Endothelial cell of umbilical vein (primary cell): ENCODE results near the gene NR1I3. TPM values are rescaled to one million over a fixed set of nuclear protein-coding genes. Genes with fewer than 3 reads are reported as not detected.

Source experiments
- BruUV-seq: library from RNA; stranded (reverse); fragments of 400-500 nt; replicated peaks from 2 replicates; lab custom pipeline; 2021; lab: Mats Ljungman, UMichigan
- CTCF ChIA-PET: fragments of 300-600, 350-600 bp; sonication (Branson Sonifier 250); formaldehyde crosslinking; loops from one replicate; lab custom pipeline; 2021; ENCODE audit warnings: antibody characterized with exemption, inconsistent platforms; lab: Charles Lee
- POLR2A ChIA-PET: fragments of 300-600, 350-600 bp; sonication (Branson Sonifier 250); formaldehyde crosslinking; loops from one replicate; lab custom pipeline; 2021; ENCODE audit warnings: antibody characterized with exemption, inconsistent platforms; lab: Charles Lee
- DNase-seq: peaks from one replicate; pipeline ENCODE4 v3.0.0-alpha.2; 2011; ENCODE audit warnings: low read depth, low spot score
- FAIRE-seq: peaks from 2 replicates; lab custom pipeline; 2011; peaks lifted over from hg19 to GRCh38; lab: Jason Lieb, UNC
- H2AFZ ChIP-seq: 2 replicates; pipeline ENCODE4 v1.6.0; 2012; ENCODE audit warnings: low read depth, low read length, control low read depth, inconsistent platforms
- H3K27ac ChIP-seq: 2 replicates; pipeline ENCODE4 v1.5.1; 2011; ENCODE audit warnings: low read depth, mild to moderate bottlenecking, control low read depth, low read length, moderate library complexity; ENCODE audit not compliant: insufficient read depth
- H3K27me3 ChIP-seq, 2 experiments: 2 replicates each; pipeline versions ENCODE4 v1.6.0 to v1.6.1; 2011; ENCODE audit warnings: low read length in 2 of 2, mixed read lengths in 1 of 2; ENCODE audit not compliant: control insufficient read depth in 2 of 2, insufficient read depth in 2 of 2
- H3K36me3 ChIP-seq, 2 experiments: 2 replicates in 1 of 2; 3 replicates in 1 of 2; pipeline ENCODE4 v1.5.1; 2011; ENCODE audit warnings: low read length in 2 of 2, mild to moderate bottlenecking in 1 of 2, moderate library complexity in 1 of 2; ENCODE audit not compliant: control insufficient read depth in 2 of 2, insufficient read depth in 2 of 2; ENCODE audit errors: extremely low read depth in 1 of 2
- H3K4me1 ChIP-seq: 3 replicates; pipeline ENCODE4 v1.5.1; 2011; ENCODE audit warnings: mild to moderate bottlenecking, low read length; ENCODE audit not compliant: control insufficient read depth, insufficient read depth; ENCODE audit errors: extremely low read depth
- H3K4me2 ChIP-seq: 2 replicates; pipeline ENCODE4 v1.6.1; 2011; ENCODE audit warnings: low read length, control low read depth, mixed read lengths; ENCODE audit not compliant: insufficient read depth
- H3K4me3 ChIP-seq, 3 experiments: fragments of 200-600 bp in 1 of 3; sonication (generic), shearing (Covaris generic) in 1 of 3; replicated peaks in 1 of 3; 2 replicates each; pipeline ENCODE4 v1.5.1; 2011 to 2016; ENCODE audit warnings: control low read depth in 3 of 3, low read length in 3 of 3, mild to moderate bottlenecking in 2 of 3, inconsistent platforms in 1 of 3, low read depth in 1 of 3, moderate library complexity in 1 of 3; ENCODE audit not compliant: insufficient read depth in 1 of 3
- H3K79me2 ChIP-seq: 2 replicates; pipeline ENCODE4 v1.6.0; 2012; ENCODE audit warnings: low read length, inconsistent platforms; ENCODE audit not compliant: control insufficient read depth, insufficient read depth
- H3K9ac ChIP-seq: replicated peaks from 2 replicates; pipeline ENCODE3; 2011; ENCODE audit warnings: low read length, control low read depth; ENCODE audit not compliant: insufficient read depth; ENCODE audit errors: extremely low read depth
- H3K9me1 ChIP-seq: replicated peaks from 3 replicates; pipeline ENCODE4 v1.6.0; 2011; ENCODE audit warnings: mild to moderate bottlenecking, low read length; ENCODE audit not compliant: control insufficient read depth, insufficient read depth; ENCODE audit errors: extremely low read depth
- H3K9me3 ChIP-seq: replicated peaks from 2 replicates; pipeline ENCODE4 v1.5.1; 2012; ENCODE audit warnings: low read length, inconsistent platforms; ENCODE audit not compliant: control insufficient read depth, insufficient read depth
- H4K20me1 ChIP-seq: replicated peaks from 2 replicates; pipeline ENCODE3; 2011; ENCODE audit warnings: mild to moderate bottlenecking, low read length; ENCODE audit not compliant: control insufficient read depth, insufficient read depth; ENCODE audit errors: extremely low read depth
- CTCF ChIP-seq, 2 donors: IDR thresholded peaks; 1 replicate in 1 of 2; 2 replicates in 1 of 2; pipeline ENCODE4 v1.5.1; 2011; ENCODE audit warnings: low read length in 2 of 2, mild to moderate bottlenecking in 2 of 2, moderate library complexity in 2 of 2, control low read depth in 1 of 2, inconsistent platforms in 1 of 2, low read depth in 1 of 2; ENCODE audit not compliant: insufficient read depth in 1 of 2; ENCODE audit errors: extremely low read depth in 1 of 2
- EZH2 ChIP-seq: IDR thresholded peaks from 2 replicates; pipeline ENCODE4 v1.6.1; 2012; ENCODE audit warnings: borderline replicate concordance, low read depth, mild to moderate bottlenecking, moderate library complexity, low read length, inconsistent platforms; ENCODE audit not compliant: severe bottlenecking
- FOS ChIP-seq: IDR thresholded peaks from 2 replicates; pipeline ENCODE4 v1.6.1; 2011; ENCODE audit warnings: mild to moderate bottlenecking, low read length, moderate library complexity, borderline replicate concordance; ENCODE audit not compliant: insufficient read depth
- GATA2 ChIP-seq: IDR thresholded peaks from 2 replicates; pipeline ENCODE4 v1.7.0; 2011; ENCODE audit warnings: low read depth, mild to moderate bottlenecking, moderate library complexity, mixed read lengths, low read length; ENCODE audit not compliant: insufficient read length, insufficient read depth
- JUN ChIP-seq: IDR thresholded peaks from 2 replicates; pipeline ENCODE4 v1.6.1; 2011; ENCODE audit warnings: borderline replicate concordance, low read depth; ENCODE audit not compliant: insufficient read length, insufficient read depth
- MYC ChIP-seq: IDR thresholded peaks from one replicate; pipeline ENCODE4 v1.6.1; 2011; ENCODE audit warnings: mild to moderate bottlenecking, low read depth, low read length
- POLR2A ChIP-seq: IDR thresholded peaks from 2 replicates; pipeline ENCODE4 v1.6.1; 2012; ENCODE audit warnings: low read depth, mild to moderate bottlenecking, control low read depth, low read length
- POLR2AphosphoS5 ChIP-seq: IDR thresholded peaks from 2 replicates; pipeline ENCODE4 v1.6.1; 2012; ENCODE audit warnings: low read depth, mild to moderate bottlenecking, control low read depth, low read length, moderate library complexity; ENCODE audit not compliant: insufficient read depth
- dilution Hi-C: fragments of 300-500 bp; cut with MboI; formaldehyde crosslinking; loops from one replicate; pipeline ENCODE4 v1.15.0; 2019; ENCODE audit warnings: low sequenced_read_pairs; ENCODE audit not compliant: extremely low pct_ligation_motif_present
- intact Hi-C: fragments of 100-400 bp; cut with micrococcal nuclease; formaldehyde crosslinking; loops from one replicate; pipeline ENCODE4 v1.10.0; 2022
- polyA plus RNA-seq, 4 experiments: library from polyadenylated mRNA; depleted of rRNA in 3 of 4; stranded (reverse) in 3 of 4; unstranded in 1 of 4; fragments of >200 nt; gene quantifications; 2 replicates each; pipeline versions ENCODE4 v1.2.1 to v1.2.3, GENCODE V29; 2011 to 2012; ENCODE audit warnings: missing spikeins in 1 of 4
- total RNA-seq: library from RNA; stranded (reverse); gene quantifications from 2 replicates; pipeline ENCODE4 v1.2.3, GENCODE V29; 2021
- TF ChIP-seq, protein P1 (sequence below): IDR thresholded peaks from 2 replicates; pipeline ENCODE4 v1.6.1; 2011; ENCODE audit not compliant: insufficient read depth, insufficient read length

NR1I3 gene
- total and polyA plus RNA-seq, 2 donors (not counting 3 experiments of a cell fraction or from before 2014, with no cell fraction given), result not detected

DNA sequence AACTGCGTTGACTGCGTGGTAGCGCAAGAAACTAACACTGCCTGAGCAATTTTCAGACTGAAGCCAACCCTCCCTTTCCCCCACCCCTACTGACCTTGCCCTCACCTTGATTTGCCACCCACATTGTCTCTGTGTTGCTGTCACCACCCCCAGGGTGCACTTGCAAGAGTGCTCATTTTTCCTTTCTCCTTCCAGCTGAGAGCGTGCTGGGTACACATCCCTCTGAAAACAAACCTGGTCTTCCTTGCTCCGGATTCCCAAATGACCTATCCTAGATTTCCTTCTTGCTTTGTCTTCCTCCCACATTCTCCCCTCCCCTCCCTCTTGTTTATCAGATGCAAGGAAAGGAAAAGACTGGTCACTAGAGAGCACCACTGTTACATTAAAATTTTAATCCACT lies 47.5 kb upstream of the NR1I3 start:
- no peak overlapping the region for H3K9ac ChIP-seq
- H3K4me1 ChIP-seq, result no peaks in the 10 kb centered on the region
- H3K4me3 ChIP-seq, result no peak overlapping the region
- no peaks in the 10 kb centered on the region for H4K20me1 ChIP-seq
- no peaks in the 10 kb centered on the region for H3K36me3 ChIP-seq
- H3K9me3 ChIP-seq, result no peaks in the 10 kb centered on the region
- BruUV-seq, result no TSS peak
- no peak for TF ChIP-seq FOS
- no peak for TF ChIP-seq CTCF (IDR thresholded peaks at IDR 0.05; ENCODE audit: extremely low read depth in 1 of 2, insufficient read depth in 1 of 2, low read depth in 1 of 2, low read length in 2 of 2)
- TF ChIP-seq, protein P1, sequence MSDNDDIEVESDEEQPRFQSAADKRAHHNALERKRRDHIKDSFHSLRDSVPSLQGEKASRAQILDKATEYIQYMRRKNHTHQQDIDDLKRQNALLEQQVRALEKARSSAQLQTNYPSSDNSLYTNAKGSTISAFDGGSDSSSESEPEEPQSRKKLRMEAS, result no peak
- TF ChIP-seq POLR2AphosphoS5, result no peak
- TF ChIP-seq MYC, result no peak
- no peak for TF ChIP-seq EZH2
- TF ChIP-seq POLR2A, result no peak
- no peak for TF ChIP-seq JUN
- no peak for TF ChIP-seq GATA2
- H3K27ac ChIP-seq, result no peak overlapping the region
- intact Hi-C loops (no loop called here), dilution Hi-C loops (no loop called here)
- no peaks in the 10 kb centered on the region for H3K9me1 ChIP-seq
- H3K79me2 ChIP-seq, result no peaks in the 10 kb centered on the region
- FAIRE-seq (no peak), DNase-seq (no peak)
- H3K4me2 ChIP-seq, result no peak overlapping the region
- POLR2A ChIA-PET, result no interaction called here
- no peak overlapping the region for H2AFZ ChIP-seq
- peaks cover 26 to 36% of the 10 kb centered on the region in 2 experiments for H3K27me3 ChIP-seq
- CTCF ChIA-PET, result interaction anchor here (0.7 to 1.2 kb wide), 3 partner anchors 12 to 96 kb away, joined by 3 to 4 read pairs (median 3); no protein-coding TSS in a partner anchor
